HCT116 (cell line): ENCODE results near the gene MAPKAP1. TPM values are rescaled to one million over a fixed set of nuclear protein-coding genes. Genes with fewer than 3 reads are reported as not detected.

ENCODE experiments used
- ATAC-seq: fragments of 200-7000 bp; cut with Tn5 transposase; 2 replicates; pipeline ENCODE4 v1.9.1; 2020; ENCODE audit warnings: mild to moderate bottlenecking, moderate library complexity
- BruUV-seq: library from RNA; stranded (reverse); fragments of 400-500 nt; replicated peaks from 2 replicates; lab custom pipeline; 2021; lab: Mats Ljungman, UMichigan
- CTCF ChIA-PET: fragments of 300-600 bp; sonication (Branson Sonifier 250); formaldehyde crosslinking; loops from one replicate; lab custom pipeline; 2021; ENCODE audit warnings: antibody characterized with exemption; lab: Charles Lee
- POLR2A ChIA-PET: fragments of 300-600, 350-600 bp; sonication (Branson Sonifier 250); formaldehyde crosslinking; loops from one replicate; lab custom pipeline; 2021; ENCODE audit warnings: antibody characterized with exemption; lab: Charles Lee
- RAD21 ChIA-PET, 2 experiments: fragments of 300-600 bp; sonication (Branson Sonifier 250); formaldehyde crosslinking; loops; one replicate each; lab custom pipeline; 2023; ENCODE audit warnings: low total read pairs in 2 of 2; ENCODE audit not compliant: uncharacterized antibody in 2 of 2, unreplicated experiment in 2 of 2, low non-redundant PET in 1 of 2; lab: Charles Lee
- DNase-seq: peaks from one replicate; pipeline ENCODE4 v3.0.0-alpha.2; 2010; ENCODE audit warnings: low read depth, low spot score
- H2AFZ ChIP-seq: fragments of 200-600 bp; shearing (Covaris generic), sonication (generic); 2 replicates; pipeline ENCODE4 v1.6.1; 2017; ENCODE audit warnings: low read depth, mixed run types, mixed read lengths, antibody characterized with exemption, low read length; ENCODE audit not compliant: poor library complexity, severe bottlenecking
- H3K27ac ChIP-seq: 2 replicates; pipeline ENCODE4 v1.5.1; 2012; ENCODE audit warnings: low read depth, low read length
- H3K27me3 ChIP-seq: fragments of 200-600 bp; sonication (generic); 2 replicates; pipeline ENCODE4 v1.6.1; 2016; ENCODE audit warnings: mixed run types, low read length, mixed read lengths; ENCODE audit not compliant: insufficient read depth
- H3K36me3 ChIP-seq, 2 experiments: fragments of 200-500 bp in 1 of 2; fragments of 200-600 bp in 1 of 2; sonication (Bioruptor generic) in 1 of 2; sonication (generic) in 1 of 2; 2 replicates each; pipeline versions ENCODE4 v1.5.1 to v1.6.1; 2014 to 2016; ENCODE audit warnings: low read length in 2 of 2, inconsistent platforms in 1 of 2, mixed read lengths in 1 of 2, mixed run types in 1 of 2; ENCODE audit not compliant: insufficient read depth in 2 of 2, control insufficient read depth in 1 of 2
- H3K4me1 ChIP-seq, 2 experiments: fragments of 200-600 bp in 1 of 2; sonication (generic) in 1 of 2; 2 replicates each; pipeline versions ENCODE4 v1.5.1 to v1.6.1; 2012 to 2017; ENCODE audit warnings: low read length in 2 of 2, inconsistent platforms in 1 of 2, mild to moderate bottlenecking in 1 of 2, mixed read lengths in 1 of 2, mixed run types in 1 of 2, moderate library complexity in 1 of 2; ENCODE audit not compliant: insufficient read depth in 2 of 2, control insufficient read depth in 1 of 2
- H3K4me2 ChIP-seq: fragments of 200-600 bp; sonication (generic); 2 replicates; pipeline ENCODE4 v1.6.1; 2017; ENCODE audit warnings: mixed run types, low read length, mixed read lengths
- H3K4me3 ChIP-seq, 2 experiments: fragments of 200-600 bp in 1 of 2; sonication (generic) in 1 of 2; replicated peaks in 1 of 2; 2 replicates each; pipeline ENCODE4 v1.5.1; 2011 to 2016; ENCODE audit warnings: low read length in 2 of 2, control low read depth in 1 of 2, low read depth in 1 of 2, mild to moderate bottlenecking in 1 of 2, mixed read lengths in 1 of 2, mixed run types in 1 of 2
- H3K79me2 ChIP-seq: fragments of 200-600 bp; sonication (generic); 2 replicates; pipeline ENCODE4 v1.6.1; 2017; ENCODE audit warnings: mild to moderate bottlenecking, mixed run types, low read length, moderate library complexity, mixed read lengths; ENCODE audit not compliant: insufficient read depth
- H3K9ac ChIP-seq: fragments of 200-600 bp; sonication (generic); 2 replicates; pipeline ENCODE4 v1.6.1; 2016; ENCODE audit warnings: low read length, mixed read lengths
- H3K9me2 ChIP-seq: fragments of 200-600 bp; sonication (generic), shearing (Covaris generic); 2 replicates; pipeline ENCODE4 v1.6.1; 2017; ENCODE audit warnings: mixed run types, mild to moderate bottlenecking, moderate library complexity; ENCODE audit not compliant: insufficient read depth
- H3K9me3 ChIP-seq, 2 experiments: fragments of 200-500 bp in 1 of 2; fragments of 200-600 bp in 1 of 2; sonication (Bioruptor generic) in 1 of 2; sonication (generic) in 1 of 2; 2 replicates each; pipeline ENCODE4 v1.6.1; 2014 to 2017; ENCODE audit warnings: low read length in 2 of 2, mixed read lengths in 2 of 2, inconsistent platforms in 1 of 2, low read depth in 1 of 2, mild to moderate bottlenecking in 1 of 2, mixed run types in 1 of 2, moderate library complexity in 1 of 2; ENCODE audit not compliant: control insufficient read depth in 1 of 2, insufficient read depth in 1 of 2
- H4K20me1 ChIP-seq: fragments of 200-600 bp; sonication (generic), shearing (Covaris generic); 2 replicates; pipeline ENCODE4 v1.6.1; 2017; ENCODE audit warnings: mixed run types, mild to moderate bottlenecking, moderate library complexity; ENCODE audit not compliant: insufficient read depth
- ATF3 ChIP-seq: IDR thresholded peaks from 2 replicates; pipeline ENCODE4 v1.6.1; 2012
- CBX3 ChIP-seq: IDR thresholded peaks from 2 replicates; pipeline ENCODE4 v1.6.1; 2012; ENCODE audit warnings: low read depth
- CTCF ChIP-seq, 3 experiments: fragments of 200-600 bp in 1 of 3; sonication (generic) in 1 of 3; IDR thresholded peaks in 2 of 3; conservative IDR thresholded peaks in 1 of 3; 2 replicates each; pipeline ENCODE4 v1.5.1; 2012 to 2017; ENCODE audit warnings: low read depth in 2 of 3, low read length in 2 of 3, antibody characterized with exemption in 1 of 3, borderline replicate concordance in 1 of 3, control low read depth in 1 of 3, mild to moderate bottlenecking in 1 of 3, mixed read lengths in 1 of 3, mixed run types in 1 of 3, moderate library complexity in 1 of 3; ENCODE audit not compliant: insufficient read depth in 1 of 3
- EGR1 ChIP-seq: IDR thresholded peaks from 2 replicates; pipeline ENCODE4 v1.6.1; 2012; ENCODE audit warnings: low read depth
- ELF1 ChIP-seq: IDR thresholded peaks from 2 replicates; pipeline ENCODE4 v1.6.1; 2012; ENCODE audit warnings: low read depth, borderline replicate concordance
- EZH2 ChIP-seq: fragments of 200-600 bp; sonication (generic); IDR thresholded peaks from 2 replicates; pipeline ENCODE4 v1.6.1; 2017; ENCODE audit warnings: antibody characterized with exemption, mixed run types
- FOSL1 ChIP-seq: IDR thresholded peaks from 2 replicates; pipeline ENCODE4 v1.6.1; 2012; ENCODE audit warnings: low read depth
- JUND ChIP-seq: IDR thresholded peaks from 2 replicates; pipeline ENCODE4 v1.6.1; 2012
- RAD21 ChIP-seq: IDR thresholded peaks from 2 replicates; pipeline ENCODE4 v1.6.1; 2012; ENCODE audit warnings: low read depth, mild to moderate bottlenecking
- REST ChIP-seq: IDR thresholded peaks from 2 replicates; pipeline ENCODE4 v1.6.1; 2012; ENCODE audit warnings: low read depth
- SIN3A ChIP-seq: IDR thresholded peaks from 2 replicates; pipeline ENCODE4 v1.6.1; 2012; ENCODE audit warnings: low read depth
- SP1 ChIP-seq: IDR thresholded peaks from 2 replicates; pipeline ENCODE4 v1.6.1; 2012; ENCODE audit warnings: low read depth
- ZFX ChIP-seq: fragments of 450-650 bp; IDR thresholded peaks from 2 replicates; pipeline ENCODE4 v1.6.1; 2017
- ZNF274 ChIP-seq: fragments of 200-500 bp; sonication (Bioruptor generic); IDR thresholded peaks from 2 replicates; pipeline ENCODE4 v1.6.1; 2014; ENCODE audit warnings: mild to moderate bottlenecking, low read depth, low read length, inconsistent platforms
- intact Hi-C: fragments of 100-400 bp; cut with micrococcal nuclease; formaldehyde crosslinking; loops from 2 replicates; pipeline ENCODE4 v1.10.0; 2022
- total RNA-seq: library from RNA; stranded (reverse); gene quantifications from one replicate; pipeline ENCODE4 v1.2.1, GENCODE V29; 2021; ENCODE audit not compliant: unreplicated experiment

MAPKAP1 gene
- total RNA-seq, 1 experiment from 2014 or later: 72.5 TPM

GRCh38 chr9:125438506-125439433 lies 268.2 kb downstream of the MAPKAP1 start:
- Histone ChIP-seq H3K9me2 (no peaks in the 10 kb centered on the region), H3K4me3 (no peak overlapping the region), H3K27me3 (no peaks in the 10 kb centered on the region), H3K9me3 (no peaks in the 10 kb centered on the region), H3K4me2 (no peak overlapping the region), H3K9ac (no peak overlapping the region), H3K36me3 (no peaks in the 10 kb centered on the region; a peak in 1 of 4 replicates), H2AFZ (no peak overlapping the region), H4K20me1 (no peaks in the 10 kb centered on the region), H3K27ac (no peak overlapping the region), H3K79me2 (no peaks in the 10 kb centered on the region), H3K4me1 (no peaks in the 10 kb centered on the region)
- CTCF ChIA-PET: no interaction called here
- POLR2A ChIA-PET: no interaction called here
- RAD21 ChIA-PET: no interaction called here
- no peak for TF ChIP-seq REST
- TF ChIP-seq FOSL1: no peak
- no peak for TF ChIP-seq ELF1
- no peak for TF ChIP-seq ZNF274
- no peak for TF ChIP-seq JUND
- no peak for TF ChIP-seq EGR1
- TF ChIP-seq CBX3: no peak
- TF ChIP-seq SIN3A: no peak
- no peak for TF ChIP-seq CTCF (IDR thresholded peaks at IDR 0.05 in 2 of 3, conservative IDR thresholded peaks at IDR 0.05 in 1 of 3; ENCODE audit: borderline replicate concordance in 1 of 3, insufficient read depth in 1 of 3, low read depth in 2 of 3, low read length in 2 of 3)
- TF ChIP-seq ATF3: no peak
- no peak for TF ChIP-seq ZFX
- TF ChIP-seq SP1: no peak
- no peak for TF ChIP-seq EZH2
- no peak for TF ChIP-seq RAD21
- ATAC-seq: no peak
- no TSS peak for BruUV-seq
- intact Hi-C loops: no loop called here
- DNase-seq: no peak
